Measurements from ENCODE around the gene CELF1. TPM values are rescaled to one million over a fixed set of nuclear protein-coding genes. Genes with fewer than 3 reads are reported as not detected.

CELF1 gene
- total RNA-seq, 3 donors from 2014 or later (not counting 1 experiment from before 2014, with no cell fraction given): 128 to 168 (median 162) TPM

DNA sequence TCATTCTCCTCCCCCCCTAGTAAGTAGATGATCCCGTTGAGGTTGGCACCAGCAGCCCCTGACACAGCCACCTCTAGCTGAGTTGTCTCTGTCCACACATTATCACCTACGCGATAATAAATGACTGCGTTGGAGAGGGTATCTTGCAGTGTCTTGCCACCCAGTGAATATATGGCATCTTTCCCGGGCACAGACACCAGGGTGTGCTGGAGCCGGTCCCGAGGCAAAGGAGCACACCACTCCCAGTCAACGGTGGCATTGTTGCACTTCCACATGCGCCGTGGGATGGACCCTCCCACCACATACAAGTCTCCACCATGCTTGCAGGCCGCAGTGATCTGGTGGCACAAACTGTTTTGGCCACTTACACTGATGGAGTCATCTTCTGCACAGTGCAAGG lies 20.4 kb upstream of the CELF1 start:
- Mint-ChIP-seq H3K27ac (no peak overlapping the region), H3K27me3 (ENCODE audit: low read depth in 2 of 2) (no peaks in the 10 kb centered on the region), H3K4me1 (peaks cover 20 to 23% of the 10 kb centered on the region in 2 donors), H3K4me3 (no peak overlapping the region), H3K36me3 (no peaks in the 10 kb centered on the region), H3K9me3 (no peaks in the 10 kb centered on the region)
- ATAC-seq: no peak
- Histone ChIP-seq H3K27me3 (ENCODE audit: control insufficient read depth, insufficient read depth, low read length) (no peaks in the 10 kb centered on the region), H3K27ac (ENCODE audit: low read length) (no peak overlapping the region), H3K9me3 (ENCODE audit: control insufficient read depth, insufficient read depth, low read length) (no peaks in the 10 kb centered on the region), H3K36me3 (ENCODE audit: control insufficient read depth, insufficient read depth, low read length) (peaks cover 41% of the 10 kb centered on the region), H3K4me3 (ENCODE audit: low read length) (no peak overlapping the region), H3K4me1 (ENCODE audit: control insufficient read depth, insufficient read depth, low read length) (peaks cover 11% of the 10 kb centered on the region)
- TF ChIP-seq, protein P1, sequence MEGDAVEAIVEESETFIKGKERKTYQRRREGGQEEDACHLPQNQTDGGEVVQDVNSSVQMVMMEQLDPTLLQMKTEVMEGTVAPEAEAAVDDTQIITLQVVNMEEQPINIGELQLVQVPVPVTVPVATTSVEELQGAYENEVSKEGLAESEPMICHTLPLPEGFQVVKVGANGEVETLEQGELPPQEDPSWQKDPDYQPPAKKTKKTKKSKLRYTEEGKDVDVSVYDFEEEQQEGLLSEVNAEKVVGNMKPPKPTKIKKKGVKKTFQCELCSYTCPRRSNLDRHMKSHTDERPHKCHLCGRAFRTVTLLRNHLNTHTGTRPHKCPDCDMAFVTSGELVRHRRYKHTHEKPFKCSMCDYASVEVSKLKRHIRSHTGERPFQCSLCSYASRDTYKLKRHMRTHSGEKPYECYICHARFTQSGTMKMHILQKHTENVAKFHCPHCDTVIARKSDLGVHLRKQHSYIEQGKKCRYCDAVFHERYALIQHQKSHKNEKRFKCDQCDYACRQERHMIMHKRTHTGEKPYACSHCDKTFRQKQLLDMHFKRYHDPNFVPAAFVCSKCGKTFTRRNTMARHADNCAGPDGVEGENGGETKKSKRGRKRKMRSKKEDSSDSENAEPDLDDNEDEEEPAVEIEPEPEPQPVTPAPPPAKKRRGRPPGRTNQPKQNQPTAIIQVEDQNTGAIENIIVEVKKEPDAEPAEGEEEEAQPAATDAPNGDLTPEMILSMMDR (IDR thresholded peaks at IDR 0.05): no peak
- WGBS (ENCODE audit: insufficient coverage): 98% methylated on average over 11 of the region's 11 CpGs
- DNase-seq: no peak
- intact Hi-C loops (cut with micrococcal nuclease): no loop called here

DNA sequence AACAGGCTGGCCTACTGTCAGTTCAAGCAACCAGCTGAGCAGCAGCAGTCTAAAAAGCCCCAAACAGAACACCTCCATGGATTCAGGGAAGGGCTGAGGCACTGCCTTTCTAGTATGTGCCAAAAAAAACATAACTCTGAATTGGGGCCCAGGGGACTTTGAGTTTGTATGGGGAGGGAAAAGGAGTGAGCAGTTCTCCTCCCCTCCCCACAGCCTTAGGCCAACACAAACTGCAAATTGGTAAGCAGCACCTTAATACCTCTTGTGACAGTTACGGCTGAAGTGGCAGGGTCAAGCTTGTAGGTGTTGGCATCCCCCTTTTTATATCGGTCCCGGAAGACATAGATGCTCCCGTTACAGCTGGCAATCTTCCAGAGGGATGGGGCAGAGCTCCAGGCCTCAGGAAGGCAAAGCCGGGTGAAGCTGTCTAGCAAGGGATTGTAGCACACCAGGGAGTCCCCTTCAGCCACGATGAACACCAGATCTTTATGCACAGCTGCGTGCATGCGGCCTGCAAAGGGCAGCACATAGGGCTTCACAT lies 19.9 kb upstream of the CELF1 start:
- Histone ChIP-seq H3K27me3 (ENCODE audit: control insufficient read depth, insufficient read depth, low read length) (no peaks in the 10 kb centered on the region), H3K9me3 (ENCODE audit: control insufficient read depth, insufficient read depth, low read length) (no peaks in the 10 kb centered on the region), H3K27ac (ENCODE audit: low read length) (no peak overlapping the region), H3K4me1 (ENCODE audit: control insufficient read depth, insufficient read depth, low read length) (peaks cover 6% of the 10 kb centered on the region), H3K36me3 (ENCODE audit: control insufficient read depth, insufficient read depth, low read length) (peaks cover 41% of the 10 kb centered on the region), H3K4me3 (ENCODE audit: low read length) (no peak overlapping the region)
- Mint-ChIP-seq H3K27ac (no peak overlapping the region), H3K27me3 (ENCODE audit: low read depth in 2 of 2) (no peaks in the 10 kb centered on the region), H3K9me3 (no peaks in the 10 kb centered on the region), H3K4me3 (no peak overlapping the region), H3K36me3 (no peaks in the 10 kb centered on the region), H3K4me1 (peaks cover 14 to 20% of the 10 kb centered on the region in 2 donors)
- ATAC-seq (no peak), DNase-seq (no peak)
- intact Hi-C loops (cut with micrococcal nuclease): no loop called here
- TF ChIP-seq, protein P1 (IDR thresholded peaks at IDR 0.05): no peak
- 95% methylated on average over 8 of the region's 8 CpGs for WGBS (ENCODE audit: insufficient coverage)

DNA sequence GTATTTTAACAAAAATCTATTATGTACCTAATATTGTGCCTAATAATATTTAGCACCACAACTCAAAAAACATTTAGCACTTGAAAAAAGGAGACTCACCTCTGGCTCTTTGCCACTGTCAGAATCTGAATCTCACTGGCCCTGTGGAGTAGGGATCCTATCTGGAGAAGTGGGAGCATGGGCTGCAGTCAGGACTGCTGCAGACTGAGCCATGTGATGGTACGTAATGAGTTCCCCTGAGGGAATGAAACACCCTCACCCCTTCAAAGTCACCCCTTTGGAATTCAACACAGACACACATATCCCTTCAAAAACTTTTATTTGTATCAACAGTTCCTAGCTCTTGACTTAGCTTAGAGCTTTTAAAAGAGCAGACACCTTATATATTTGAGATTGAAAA lies 19.0 kb upstream of the CELF1 start:
- Mint-ChIP-seq H3K27ac (no peak overlapping the region), H3K27me3 (ENCODE audit: low read depth in 2 of 2) (no peaks in the 10 kb centered on the region), H3K36me3 (no peaks in the 10 kb centered on the region), H3K4me3 (no peak overlapping the region), H3K9me3 (no peaks in the 10 kb centered on the region), H3K4me1 (peaks cover 6 to 14% of the 10 kb centered on the region in 2 donors)
- H3K27me3 ChIP-seq (ENCODE audit: control insufficient read depth, insufficient read depth, low read length): no peaks in the 10 kb centered on the region
- peaks cover 41% of the 10 kb centered on the region for H3K36me3 ChIP-seq (ENCODE audit: control insufficient read depth, insufficient read depth, low read length)
- H3K27ac ChIP-seq (ENCODE audit: low read length): no peak overlapping the region
- DNase-seq: no peak
- no peaks in the 10 kb centered on the region for H3K9me3 ChIP-seq (ENCODE audit: control insufficient read depth, insufficient read depth, low read length)
- no peaks in the 10 kb centered on the region for H3K4me1 ChIP-seq (ENCODE audit: control insufficient read depth, insufficient read depth, low read length)
- intact Hi-C loops (cut with micrococcal nuclease): no loop called here
- TF ChIP-seq, protein P1 (IDR thresholded peaks at IDR 0.05): no peak
- ATAC-seq: no peak
- WGBS (ENCODE audit: insufficient coverage): 100% methylated on average over 1 of the region's 1 CpG
- H3K4me3 ChIP-seq (ENCODE audit: low read length): no peak overlapping the region

DNA sequence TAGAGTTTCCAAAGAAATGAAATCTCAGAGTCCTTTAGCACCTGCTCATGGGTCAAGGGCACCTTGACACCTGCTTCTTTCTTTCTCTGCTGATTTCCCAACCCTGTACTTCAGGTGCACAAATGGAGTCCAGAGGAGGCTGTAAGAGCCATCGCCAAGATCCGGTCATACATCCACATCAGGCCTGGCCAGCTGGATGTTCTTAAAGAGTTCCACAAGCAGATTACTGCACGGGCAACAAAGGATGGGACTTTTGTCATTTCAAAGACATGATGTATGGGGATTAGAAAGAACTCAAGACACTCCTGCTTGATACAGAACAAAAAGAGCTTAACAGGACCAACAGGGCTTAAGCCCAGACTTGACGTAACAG lies 18.4 kb upstream of the CELF1 start:
- intact Hi-C loops (cut with micrococcal nuclease): no loop called here
- ATAC-seq (no peak), DNase-seq (no peak)
- Histone ChIP-seq H3K27me3 (ENCODE audit: control insufficient read depth, insufficient read depth, low read length) (no peaks in the 10 kb centered on the region), H3K36me3 (ENCODE audit: control insufficient read depth, insufficient read depth, low read length) (peaks cover 41% of the 10 kb centered on the region), H3K4me3 (ENCODE audit: low read length) (no peak overlapping the region), H3K27ac (ENCODE audit: low read length) (no peak overlapping the region), H3K4me1 (ENCODE audit: control insufficient read depth, insufficient read depth, low read length) (peaks cover 2% of the 10 kb centered on the region), H3K9me3 (ENCODE audit: control insufficient read depth, insufficient read depth, low read length) (no peaks in the 10 kb centered on the region)
- peaks cover 10 to 16% of the 10 kb centered on the region in 2 donors for H3K4me1 Mint-ChIP-seq
- H3K9me3 Mint-ChIP-seq: no peaks in the 10 kb centered on the region
- H3K36me3 Mint-ChIP-seq: no peaks in the 10 kb centered on the region
- TF ChIP-seq, protein P1 (IDR thresholded peaks at IDR 0.05): no peak
- no peak overlapping the region for H3K4me3 Mint-ChIP-seq
- peak overlapping the region in 1 of 2 donors; percentile 11 for H3K27ac Mint-ChIP-seq
- WGBS (ENCODE audit: insufficient coverage): 97% methylated on average over 4 of the region's 4 CpGs
- H3K27me3 Mint-ChIP-seq (ENCODE audit: low read depth in 2 of 2): no peaks in the 10 kb centered on the region
